Stomach smooth muscle (tissue), 2 donors: ENCODE measurements around the gene SPOPL.
"Not testable (repeated sequence)": the region's sequence is repeated elsewhere in the genome, so short reads cannot be mapped to it uniquely, and the experiment has no call there.

Source experiments
- H3K27ac ChIP-seq: one replicate; pipeline ENCODE4 v1.7.0; 2013; ENCODE audit warnings: mild to moderate bottlenecking, low read length, inconsistent platforms
- H3K27me3 ChIP-seq, 2 donors: one replicate each; pipeline ENCODE4 v1.7.0; 2013; ENCODE audit warnings: low read length in 2 of 2; ENCODE audit not compliant: insufficient read depth in 2 of 2, control insufficient read depth in 1 of 2
- H3K36me3 ChIP-seq, 2 donors: one replicate each; pipeline ENCODE4 v1.7.0; 2013; ENCODE audit warnings: low read length in 2 of 2; ENCODE audit not compliant: control insufficient read depth in 2 of 2, insufficient read depth in 2 of 2
- H3K4me1 ChIP-seq: one replicate; pipeline ENCODE4 v1.7.0; 2013; ENCODE audit warnings: low read length; ENCODE audit not compliant: control insufficient read depth, insufficient read depth
- H3K4me3 ChIP-seq, 2 donors: one replicate each; pipeline ENCODE4 v1.7.0; 2013; ENCODE audit warnings: low read length in 2 of 2
- H3K9ac ChIP-seq, 2 donors: one replicate each; pipeline ENCODE4 v1.7.0; 2013; ENCODE audit warnings: low read length in 2 of 2, mild to moderate bottlenecking in 1 of 2
- H3K9me3 ChIP-seq, 2 donors: one replicate each; pipeline ENCODE4 v1.7.0; 2013; ENCODE audit warnings: low read length in 2 of 2; ENCODE audit not compliant: control insufficient read depth in 2 of 2
- donor health status: healthy.
- donor health status: Pancreatic carcinoma.

The SPOPL gene

DNA sequence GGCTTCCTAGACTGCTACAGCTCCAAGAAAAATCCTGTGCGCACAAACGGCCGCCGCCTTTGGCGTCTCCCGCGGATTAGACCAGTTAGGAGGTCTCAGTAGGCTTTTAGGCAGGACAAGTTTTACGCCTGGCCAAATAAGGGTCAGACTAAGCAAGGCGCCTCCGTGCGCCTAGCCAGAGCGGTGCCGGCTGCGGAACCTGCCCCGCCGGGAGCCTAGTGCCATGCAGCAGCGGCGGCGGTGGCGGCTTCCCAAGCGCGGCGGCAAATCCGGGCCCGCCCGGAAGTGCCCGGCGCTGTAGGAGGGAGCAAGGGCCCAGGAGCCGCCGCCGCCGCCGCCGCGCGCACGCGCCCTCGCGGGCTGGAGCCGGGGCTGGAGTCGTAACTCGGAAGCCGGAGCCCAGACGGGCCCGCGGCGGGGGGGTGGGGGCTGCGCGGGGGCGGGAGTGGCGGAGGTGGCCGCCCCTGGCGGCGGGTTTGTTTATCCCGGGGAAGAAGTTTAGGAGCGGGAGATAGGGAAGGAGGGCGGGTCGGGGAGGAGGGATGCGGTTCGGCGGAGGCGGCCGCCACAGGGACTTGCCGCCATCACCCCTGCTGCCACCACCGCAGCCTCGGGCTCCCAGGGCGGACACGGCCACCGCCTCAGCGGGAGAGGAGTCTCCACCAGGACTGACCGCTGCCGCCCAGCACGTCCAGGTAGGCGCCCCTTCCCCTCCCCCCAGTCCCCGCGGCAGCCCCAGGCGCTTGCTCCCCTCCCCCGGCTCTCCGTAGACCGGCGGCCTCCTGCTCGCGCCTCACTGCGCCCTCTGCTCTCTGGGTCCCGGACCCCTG lies at the start of gene SPOPL:
SPOPL (plus strand) TSS at position 346 of the 830 bp plus-strand sequence. CDS start 48,447 bp downstream, outside the sequence.
- H3K27me3 ChIP-seq, result no peaks in the 10 kb centered on the region
- H3K4me3 ChIP-seq, result peak within 1 kb of the TSS; percentile 90 to 100
- H3K36me3 ChIP-seq, result no peaks in the 10 kb centered on the region
- peaks cover 12% of the 10 kb centered on the region for H3K4me1 ChIP-seq
- peak within 1 kb of the TSS; percentile 88 for H3K27ac ChIP-seq
- no peaks in the 10 kb centered on the region for H3K9me3 ChIP-seq
- peak within 1 kb of the TSS; percentile 91 to 96 for H3K9ac ChIP-seq

DNA sequence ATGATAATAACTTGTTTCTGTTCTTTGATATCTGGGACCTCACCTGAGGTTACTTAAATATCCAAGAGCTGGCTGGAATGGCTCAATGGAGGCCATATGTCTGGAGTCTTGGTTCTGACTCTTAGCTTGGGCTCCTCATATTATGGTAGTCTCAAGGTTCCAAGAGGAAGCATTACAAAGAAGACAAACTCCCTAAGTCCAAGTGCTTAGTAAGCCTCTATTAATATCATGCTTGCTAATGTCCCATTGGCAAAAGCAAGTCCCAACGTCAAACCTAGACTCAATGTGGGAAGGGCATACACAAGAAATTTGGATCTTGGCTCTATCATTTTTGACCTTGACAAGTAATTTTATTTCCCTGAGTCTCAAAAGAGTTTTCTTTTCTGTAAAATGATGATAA lies 49.2 kb upstream of the SPOPL start:
- Histone ChIP-seq H3K4me1 (no peaks in the 10 kb centered on the region), H3K36me3 (no peaks in the 10 kb centered on the region), H3K27ac (no peak overlapping the region), H3K9me3 (no peaks in the 10 kb centered on the region), H3K27me3 (no peaks in the 10 kb centered on the region), H3K4me3 (no peak overlapping the region), H3K9ac (no peak overlapping the region)

DNA sequence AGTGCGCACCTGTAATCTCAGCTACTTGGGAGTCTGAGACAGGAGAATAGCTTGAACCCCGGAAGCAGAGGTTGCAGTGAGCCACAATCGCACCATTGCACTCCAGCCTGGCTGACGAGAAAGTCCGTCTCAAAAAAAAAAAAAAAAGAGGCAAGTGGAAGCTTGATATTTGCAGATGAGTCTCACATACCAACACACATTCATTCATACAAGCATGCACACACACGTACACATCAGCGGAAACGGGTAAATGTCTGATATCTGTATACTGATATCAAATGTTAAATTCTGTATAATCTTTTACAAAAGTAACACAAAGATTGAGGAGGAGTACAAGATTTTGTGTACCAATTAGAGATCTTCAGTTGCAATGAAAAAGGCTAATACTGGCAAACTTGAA lies 47.8 kb upstream of the SPOPL start:
- Histone ChIP-seq H3K36me3 (no peaks in the 10 kb centered on the region), H3K27me3 (no peaks in the 10 kb centered on the region), H3K27ac (no peak overlapping the region), H3K9me3 (no peaks in the 10 kb centered on the region), H3K9ac (no peak overlapping the region), H3K4me3 (no peak overlapping the region), H3K4me1 (no peaks in the 10 kb centered on the region)

DNA sequence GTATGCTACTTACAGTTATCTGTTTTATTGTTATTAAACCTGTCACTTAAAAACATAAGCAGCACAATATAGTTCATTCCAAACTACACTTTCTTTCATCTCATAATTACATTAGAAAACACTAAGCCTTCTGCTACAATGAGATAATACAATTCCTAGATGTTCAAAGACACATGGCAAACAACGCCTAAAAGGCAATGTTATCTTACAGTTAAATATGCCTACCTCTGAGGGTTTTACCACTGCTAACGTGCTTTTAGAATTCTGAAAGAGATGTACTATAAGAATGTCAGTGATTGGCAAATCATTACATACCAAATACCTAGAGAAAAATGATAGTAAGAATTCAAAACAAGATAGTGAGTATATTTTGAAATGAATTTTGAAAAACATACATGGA lies 46.8 kb upstream of the SPOPL start:
- H3K27ac ChIP-seq, result no peak overlapping the region
- no peaks in the 10 kb centered on the region for H3K27me3 ChIP-seq
- H3K4me3 ChIP-seq, result no peak overlapping the region
- H3K36me3 ChIP-seq, result no peaks in the 10 kb centered on the region
- no peaks in the 10 kb centered on the region for H3K9me3 ChIP-seq
- H3K4me1 ChIP-seq, result no peaks in the 10 kb centered on the region
- no peak overlapping the region for H3K9ac ChIP-seq

DNA sequence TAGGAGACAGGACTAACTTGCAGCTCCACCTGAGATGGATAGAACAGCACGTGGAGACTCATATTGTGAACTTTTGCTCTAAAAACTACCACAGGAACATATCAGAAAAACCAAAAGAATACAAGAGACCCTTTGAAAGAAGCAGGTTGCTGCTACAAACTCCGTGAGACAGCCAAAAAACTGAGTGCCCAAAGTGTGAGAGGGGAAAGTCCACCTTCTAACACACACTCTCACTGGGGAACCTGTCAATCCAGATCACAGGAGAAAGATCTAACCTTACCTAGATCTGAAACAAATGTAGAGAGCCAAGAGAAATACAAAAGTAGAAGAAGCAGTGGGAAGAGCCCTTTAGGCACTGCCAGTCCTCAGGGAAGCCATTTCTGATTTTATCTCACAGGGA lies 46.3 kb upstream of the SPOPL start:
- H3K4me3 ChIP-seq, result no peak overlapping the region
- no peaks in the 10 kb centered on the region for H3K4me1 ChIP-seq
- H3K9ac ChIP-seq, result no peak overlapping the region
- H3K36me3 ChIP-seq, result no peaks in the 10 kb centered on the region
- H3K27me3 ChIP-seq, result no peaks in the 10 kb centered on the region
- H3K9me3 ChIP-seq, result no peaks in the 10 kb centered on the region
- no peak overlapping the region for H3K27ac ChIP-seq

GRCh38 chr2:138455691-138456090 lies 45.9 kb upstream of the SPOPL start:
- Histone ChIP-seq H3K9ac (no peak overlapping the region), H3K4me3 (no peak overlapping the region), H3K9me3 (no peaks in the 10 kb centered on the region), H3K27ac (no peak overlapping the region), H3K36me3 (no peaks in the 10 kb centered on the region), H3K27me3 (no peaks in the 10 kb centered on the region), H3K4me1 (no peaks in the 10 kb centered on the region)

DNA sequence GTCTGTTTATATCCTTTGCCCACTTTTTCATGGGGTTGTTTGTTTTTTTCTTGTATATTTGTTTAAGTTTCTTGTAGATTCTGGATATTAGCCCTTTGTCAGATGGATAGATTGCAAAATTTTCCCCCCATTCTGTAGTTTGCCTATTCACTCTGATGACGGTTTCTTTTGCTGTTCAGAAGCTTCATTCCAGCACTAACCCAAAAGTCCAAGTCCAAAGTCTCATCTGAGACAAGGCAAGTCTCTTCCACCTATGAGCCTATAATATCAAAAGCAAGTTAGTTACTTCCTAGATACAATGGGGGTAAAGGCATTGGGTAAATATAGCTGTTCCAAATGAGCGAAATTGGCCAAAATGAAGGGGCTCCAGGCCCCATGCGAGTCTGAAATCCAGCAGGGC lies 38.9 kb upstream of the SPOPL start:
- not testable (repeated sequence) for H3K27ac ChIP-seq, H3K4me1 ChIP-seq, H3K36me3 ChIP-seq, H3K27me3 ChIP-seq, H3K9ac ChIP-seq, H3K4me3 ChIP-seq, H3K9me3 ChIP-seq

DNA sequence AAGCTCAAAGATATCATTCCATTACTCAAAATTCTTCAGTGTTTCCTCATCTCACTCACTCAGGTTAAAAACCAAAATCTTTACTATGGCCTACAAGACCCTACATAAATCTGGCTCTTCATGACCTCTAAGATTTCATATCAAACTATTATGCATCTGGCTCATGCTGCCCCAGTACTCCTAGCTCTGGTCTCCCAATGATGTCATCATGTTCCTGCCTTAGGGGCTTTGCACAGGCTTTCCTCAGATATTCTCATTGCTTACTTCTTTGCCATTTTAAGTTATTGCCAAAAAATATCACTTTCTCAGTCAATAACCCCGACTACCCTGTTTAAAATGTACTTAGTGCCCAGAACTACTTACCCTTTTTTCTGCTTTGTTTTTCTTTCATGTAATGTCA lies 33.0 kb upstream of the SPOPL start:
- H3K4me1 ChIP-seq, result no peaks in the 10 kb centered on the region
- H3K36me3 ChIP-seq, result no peaks in the 10 kb centered on the region
- H3K4me3 ChIP-seq, result no peak overlapping the region
- H3K9ac ChIP-seq, result no peak overlapping the region
- no peaks in the 10 kb centered on the region for H3K9me3 ChIP-seq
- H3K27me3 ChIP-seq, result no peaks in the 10 kb centered on the region
- H3K27ac ChIP-seq, result no peak overlapping the region

GRCh38 chr2:138469411-138469810 lies 32.2 kb upstream of the SPOPL start:
- no peaks in the 10 kb centered on the region for H3K36me3 ChIP-seq
- H3K4me1 ChIP-seq, result no peaks in the 10 kb centered on the region
- no peak overlapping the region for H3K27ac ChIP-seq
- H3K9ac ChIP-seq, result no peak overlapping the region
- H3K27me3 ChIP-seq, result no peaks in the 10 kb centered on the region
- H3K9me3 ChIP-seq, result no peaks in the 10 kb centered on the region
- H3K4me3 ChIP-seq, result no peak overlapping the region

- Histone ChIP-seq H3K36me3 (no peaks in the 10 kb centered on the region), H3K27me3 (no peaks in the 10 kb centered on the region), H3K4me1 (no peaks in the 10 kb centered on the region), H3K27ac (no peak overlapping the region), H3K9me3 (no peaks in the 10 kb centered on the region), H3K4me3 (no peak overlapping the region), H3K9ac (no peak overlapping the region)
Measured at GRCh38 chr2:138470941-138471340, 30.6 kb upstream of the SPOPL start.

DNA sequence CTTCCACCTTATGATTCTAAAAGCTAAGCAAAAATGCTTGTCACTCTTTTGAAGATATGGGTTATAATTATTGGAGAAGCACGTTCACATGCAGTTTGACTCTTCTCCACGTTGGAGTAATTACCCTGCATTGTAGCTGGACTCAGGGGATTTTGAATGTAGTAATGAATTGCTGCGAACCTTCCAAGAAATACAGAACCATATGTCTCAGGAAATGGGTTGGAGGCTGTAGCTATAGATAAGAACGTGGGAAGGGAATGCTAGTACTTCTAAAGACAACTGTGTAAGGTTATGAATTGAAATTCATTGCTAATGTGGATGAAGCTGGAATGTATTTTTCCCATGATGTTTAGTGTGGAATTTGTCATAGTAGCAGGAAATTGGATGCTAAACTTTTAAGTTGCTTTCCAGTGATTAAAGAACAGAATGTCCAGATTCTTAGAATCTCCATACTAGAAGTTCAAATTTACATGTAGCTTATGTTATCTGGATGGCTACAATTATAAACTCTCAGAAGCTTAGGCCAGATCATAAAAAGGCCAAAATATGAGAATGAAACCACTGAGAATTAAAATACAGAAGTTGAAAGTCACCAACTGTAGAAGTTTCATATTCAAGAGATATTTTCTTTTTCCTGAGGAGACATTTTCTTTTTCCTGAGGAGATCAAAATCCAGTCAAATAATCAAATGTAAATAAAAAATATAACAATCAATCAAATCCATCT lies 27.3 kb upstream of the SPOPL start:
- Histone ChIP-seq H3K9ac (no peak overlapping the region), H3K27ac (no peak overlapping the region), H3K4me3 (no peak overlapping the region), H3K36me3 (no peaks in the 10 kb centered on the region), H3K4me1 (no peaks in the 10 kb centered on the region), H3K27me3 (no peaks in the 10 kb centered on the region), H3K9me3 (no peaks in the 10 kb centered on the region)
